GM18867 (cell line): ENCODE data around the gene FMO1.
"Not testable (repeated sequence)": the region's sequence is repeated elsewhere in the genome, so short reads cannot be mapped to it uniquely, and the experiment has no call there.

Experiments
- ATAC-seq: cut with Tn5 transposase; IDR thresholded peaks from one replicate; pipeline ENCODE4 v1.9.1; 2021; ENCODE audit warnings: mild to moderate bottlenecking, moderate library complexity; ENCODE audit not compliant: unreplicated experiment

FMO1 gene

GRCh38 chr1:171248302-171248701, at the start of gene FMO1:
Gene FMO1, plus strand, starts transcription at chr1:171248494. Its CDS starts 9,594 bp downstream, at chr1:171258088.
- no peak for ATAC-seq

- ATAC-seq: no peak
Observed at GRCh38 chr1:171204296-171204695, 44.0 kb upstream of the FMO1 start.

- no peak for ATAC-seq
Observed at GRCh38 chr1:171206204-171206977, 41.9 kb upstream of the FMO1 start.

GRCh38 chr1:171206978-171207355, 41.3 kb upstream of the FMO1 start:
- ATAC-seq: no peak

- ATAC-seq: no peak
Observed at GRCh38 chr1:171207377-171207776, 40.9 kb upstream of the FMO1 start.

GRCh38 chr1:171210355-171210754, 37.9 kb upstream of the FMO1 start:
- ATAC-seq: no peak

GRCh38 chr1:171212607-171213351, 35.5 kb upstream of the FMO1 start:
- ATAC-seq: no peak

GRCh38 chr1:171213559-171214454, 34.5 kb upstream of the FMO1 start:
- no peak for ATAC-seq

- ATAC-seq: no peak
Observed at GRCh38 chr1:171217658-171218443, 30.4 kb upstream of the FMO1 start.

- no peak for ATAC-seq
Observed at GRCh38 chr1:171218661-171219060, 29.6 kb upstream of the FMO1 start.

GRCh38 chr1:171219346-171220080, 28.8 kb upstream of the FMO1 start:
- ATAC-seq: no peak

GRCh38 chr1:171220081-171220420, 28.2 kb upstream of the FMO1 start:
- no peak for ATAC-seq

GRCh38 chr1:171220581-171221054, 27.7 kb upstream of the FMO1 start:
- ATAC-seq: no peak

- no peak for ATAC-seq
Observed at GRCh38 chr1:171221665-171222591, 26.4 kb upstream of the FMO1 start.

- ATAC-seq: no peak
Observed at GRCh38 chr1:171222936-171223335, 25.4 kb upstream of the FMO1 start.

- ATAC-seq: not testable (repeated sequence)
Observed at GRCh38 chr1:171224257-171224656, 24.0 kb upstream of the FMO1 start.

GRCh38 chr1:171226747-171227370, 21.4 kb upstream of the FMO1 start:
- peak; percentile 97 for ATAC-seq

- ATAC-seq: no peak
Observed at GRCh38 chr1:171231326-171231725, 17.0 kb upstream of the FMO1 start.
